Kasumi-1 (cell line): Measurements from ENCODE around the gene CALM3.
"Not testable (repeated sequence)": the region's sequence is repeated elsewhere in the genome, so short reads cannot be mapped to it uniquely, and the experiment has no call there.

ENCODE experiments used
- DNase-seq, 2 experiments: peaks; one replicate each; lab custom pipeline; 2025; lab: John Stamatoyannopoulos, UW

The CALM3 gene

DNA sequence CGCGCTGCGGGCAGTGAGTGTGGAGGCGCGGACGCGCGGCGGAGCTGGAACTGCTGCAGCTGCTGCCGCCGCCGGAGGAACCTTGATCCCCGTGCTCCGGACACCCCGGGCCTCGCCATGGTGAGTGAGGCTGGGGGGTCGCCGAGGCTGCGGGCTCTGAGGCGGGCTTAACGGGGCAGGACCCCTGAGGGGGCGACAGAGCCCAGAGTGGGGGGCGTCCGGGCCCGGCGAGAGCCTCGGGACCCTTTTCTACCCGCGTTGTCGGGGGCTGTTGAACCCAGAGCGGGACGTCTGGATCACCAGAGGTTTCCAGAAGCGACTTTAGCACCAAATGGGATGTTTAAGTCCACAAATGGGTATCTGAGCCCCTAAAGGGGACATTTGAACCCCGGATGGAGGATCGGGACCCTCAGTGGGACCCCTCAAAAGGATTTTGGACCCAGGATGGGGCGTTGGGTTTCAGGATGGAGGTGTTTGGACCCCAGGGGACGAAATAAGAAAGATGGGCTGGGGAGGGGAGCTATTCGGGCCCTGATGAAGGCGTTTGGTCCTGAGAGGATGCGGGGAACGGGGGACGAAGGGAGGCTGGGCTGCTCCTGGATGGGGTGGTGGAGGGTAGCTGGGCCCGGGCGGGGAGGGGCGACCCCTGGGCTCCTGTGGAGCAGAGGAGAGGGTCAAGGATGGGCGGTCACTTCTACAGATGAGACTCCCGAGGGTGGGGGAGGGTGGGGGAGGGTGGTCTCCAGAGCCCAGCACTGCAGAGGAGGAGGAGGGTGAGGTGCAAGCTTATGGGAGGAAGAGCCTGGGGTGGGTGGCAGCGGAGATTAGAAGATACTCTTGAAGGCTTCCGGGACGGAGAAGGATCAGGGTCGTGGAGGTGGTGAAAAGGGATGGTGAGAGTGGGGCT, at the start of gene CALM3:
Gene CALM3, plus strand, starts transcription at position 13 of the 907 bp plus-strand sequence. Its CDS starts 105 bp downstream, at position 118.
- peak in 1 of 2 experiments; percentile 3 for DNase-seq

DNA sequence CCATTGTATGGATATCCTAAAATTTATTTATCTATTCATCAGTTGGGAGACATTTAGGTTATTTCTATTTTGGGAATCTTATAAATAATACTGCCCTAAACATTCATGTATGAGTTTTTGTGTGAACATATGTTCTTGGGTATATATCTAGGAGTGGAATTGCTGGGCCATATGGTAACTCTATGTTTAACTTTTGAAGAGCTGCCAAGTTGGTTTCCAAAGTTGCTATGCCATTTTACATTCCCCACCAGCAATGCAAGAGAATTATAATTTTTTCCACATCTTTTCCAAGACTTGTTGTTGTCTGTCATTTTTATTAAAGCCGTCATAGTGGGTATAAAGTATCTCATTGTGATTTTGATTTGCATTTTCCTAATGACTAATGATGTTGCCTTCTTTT, 48.2 kb upstream of the CALM3 start:
- DNase-seq, result no peak

DNA sequence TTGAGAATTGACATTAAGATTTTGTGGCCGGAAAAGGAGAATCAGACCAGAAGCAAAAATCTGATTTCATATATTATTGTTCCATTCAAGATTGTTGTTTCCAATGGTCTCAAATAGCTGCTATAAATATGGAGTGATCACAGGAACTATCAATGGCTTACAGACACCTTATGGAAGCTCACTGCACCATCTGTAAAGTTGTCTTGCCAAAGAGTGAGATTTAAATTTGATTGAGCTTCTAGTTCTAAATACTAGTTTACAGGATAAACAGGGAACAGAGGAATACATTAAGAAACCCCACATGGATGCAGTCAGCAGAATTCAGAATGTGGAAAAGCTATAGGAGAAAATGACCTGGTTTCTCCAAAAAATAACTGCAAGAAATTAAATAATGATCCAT, 47.0 kb upstream of the CALM3 start:
- no peak for DNase-seq

DNA sequence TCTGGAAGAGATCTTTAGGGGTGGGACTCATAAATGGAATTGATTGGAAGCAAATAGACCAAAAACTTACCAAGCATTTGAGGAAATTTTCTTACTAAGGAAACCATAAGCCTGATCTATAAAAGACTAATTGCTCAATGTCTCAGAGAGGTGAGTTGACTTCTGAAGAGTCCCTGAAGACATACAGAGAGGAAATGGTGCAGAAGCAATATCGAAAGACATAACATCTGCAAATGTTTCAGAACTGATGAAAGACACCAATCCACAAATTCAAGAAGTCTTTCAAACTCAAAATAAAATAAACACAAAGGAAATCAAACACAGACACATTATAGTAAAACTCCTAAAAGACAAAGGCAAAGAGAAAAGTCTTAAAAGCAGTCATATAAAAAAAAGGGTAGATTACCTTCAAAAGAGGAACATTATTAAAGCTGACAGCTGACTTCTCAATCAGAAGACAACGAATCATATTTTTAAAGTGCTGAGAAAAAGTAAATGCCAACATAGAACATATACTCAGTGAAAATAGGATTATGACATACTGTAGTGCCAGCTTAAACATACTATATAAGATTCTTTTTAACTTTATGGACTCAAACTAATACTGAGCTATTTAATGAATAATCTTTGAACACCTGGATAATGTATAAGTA, 45.4 kb upstream of the CALM3 start:
- peak in 1 of 2 experiments; percentile 25 for DNase-seq

DNA sequence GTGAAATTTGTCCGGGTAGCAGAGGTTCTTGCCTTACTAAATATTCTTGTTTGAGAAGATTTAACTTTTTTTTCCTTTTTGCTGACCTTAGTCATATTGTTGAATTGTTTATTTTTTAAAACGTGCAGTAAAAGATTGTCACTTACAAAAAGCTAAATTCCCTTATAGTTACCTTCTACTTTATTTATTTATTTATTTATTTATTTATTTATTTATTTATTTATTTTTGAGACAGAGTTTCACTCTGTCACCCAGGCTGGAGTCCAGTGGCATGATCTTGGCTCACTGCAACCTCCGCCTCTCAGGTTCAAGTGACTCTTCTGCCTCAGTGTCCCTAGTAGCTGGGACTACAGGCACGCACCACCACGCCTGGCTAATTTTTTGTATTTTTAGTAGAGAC, 44.7 kb upstream of the CALM3 start:
- DNase-seq, result not testable (repeated sequence)

DNA sequence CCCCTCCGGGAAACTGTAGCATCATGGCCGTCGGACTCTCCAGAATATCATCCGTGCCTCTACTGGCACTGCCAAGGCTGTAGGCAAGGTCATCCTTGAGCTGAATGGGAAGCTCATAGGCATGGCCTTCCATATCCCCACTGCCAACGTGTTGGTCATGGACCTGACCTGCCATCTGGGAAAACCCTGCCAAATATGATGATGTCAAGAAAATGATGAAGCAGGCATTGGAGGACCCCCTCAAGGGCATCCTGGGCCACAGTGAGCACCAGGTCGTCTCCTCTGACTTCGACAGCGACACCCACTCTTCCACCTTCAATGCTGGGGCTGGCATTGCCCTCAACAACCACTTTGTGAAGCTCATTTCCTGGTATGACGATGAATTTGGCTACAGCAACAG, 41.9 kb upstream of the CALM3 start:
- DNase-seq, result no peak

DNA sequence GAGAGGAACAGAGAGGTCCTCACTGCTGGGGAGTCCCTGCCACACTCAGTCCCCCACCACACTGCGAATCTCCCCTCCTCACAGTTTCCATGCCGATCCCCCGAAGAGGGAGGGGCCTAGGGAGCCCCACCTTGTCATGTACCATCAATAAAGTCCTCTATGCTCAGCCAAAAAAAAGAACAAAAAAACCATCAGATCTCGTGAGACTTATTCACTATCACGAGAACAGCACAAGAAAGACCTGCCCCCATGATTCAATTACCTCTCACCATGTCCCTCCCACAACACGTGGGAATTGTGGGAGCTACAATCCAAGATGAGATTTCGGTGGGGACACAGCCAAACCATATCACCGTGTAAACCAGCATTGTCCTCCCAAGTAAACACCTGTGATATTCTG, 41.5 kb upstream of the CALM3 start:
- DNase-seq, result not testable (repeated sequence)

DNA sequence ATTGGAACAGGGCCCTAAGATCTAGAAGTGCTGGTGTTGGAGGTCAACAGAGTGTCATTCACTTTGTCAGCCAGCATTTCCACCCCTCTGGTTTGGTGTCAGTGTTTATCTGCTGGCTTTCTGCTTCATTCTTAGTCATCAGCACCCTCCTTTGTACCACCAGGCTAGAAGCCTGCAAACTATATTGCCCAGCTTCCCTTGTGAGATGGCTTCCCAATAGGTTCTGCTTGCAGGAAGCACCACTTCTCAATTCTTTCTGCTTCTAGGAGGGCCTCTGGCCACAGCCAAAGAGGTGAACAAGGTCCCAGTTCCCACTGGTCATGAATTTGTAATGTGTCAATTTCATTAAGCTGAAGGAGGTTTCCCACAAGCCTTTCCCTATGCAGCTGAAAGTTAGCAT, 36.4 kb upstream of the CALM3 start:
- DNase-seq, result no peak

DNA sequence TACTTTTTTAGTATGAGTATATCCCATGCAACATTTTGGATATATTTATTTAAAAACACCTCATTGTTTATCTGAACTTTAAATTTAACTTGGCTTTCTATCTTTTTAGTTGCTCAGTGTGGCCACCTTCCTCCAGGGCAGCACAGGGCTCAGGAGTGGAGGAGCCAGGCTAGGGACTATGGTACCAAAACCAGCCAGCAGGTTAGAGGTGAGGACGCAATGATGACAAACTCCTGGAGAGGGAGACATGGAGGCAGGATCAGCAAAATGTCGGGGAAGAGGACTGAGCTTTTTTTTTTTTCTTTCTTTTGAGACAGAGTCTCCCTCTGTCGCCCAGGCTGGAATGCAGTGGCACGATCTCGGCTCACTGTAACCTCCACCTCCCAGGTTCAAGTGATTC, 29.6 kb upstream of the CALM3 start:
- peak; percentile 40 to 55 for DNase-seq

DNA sequence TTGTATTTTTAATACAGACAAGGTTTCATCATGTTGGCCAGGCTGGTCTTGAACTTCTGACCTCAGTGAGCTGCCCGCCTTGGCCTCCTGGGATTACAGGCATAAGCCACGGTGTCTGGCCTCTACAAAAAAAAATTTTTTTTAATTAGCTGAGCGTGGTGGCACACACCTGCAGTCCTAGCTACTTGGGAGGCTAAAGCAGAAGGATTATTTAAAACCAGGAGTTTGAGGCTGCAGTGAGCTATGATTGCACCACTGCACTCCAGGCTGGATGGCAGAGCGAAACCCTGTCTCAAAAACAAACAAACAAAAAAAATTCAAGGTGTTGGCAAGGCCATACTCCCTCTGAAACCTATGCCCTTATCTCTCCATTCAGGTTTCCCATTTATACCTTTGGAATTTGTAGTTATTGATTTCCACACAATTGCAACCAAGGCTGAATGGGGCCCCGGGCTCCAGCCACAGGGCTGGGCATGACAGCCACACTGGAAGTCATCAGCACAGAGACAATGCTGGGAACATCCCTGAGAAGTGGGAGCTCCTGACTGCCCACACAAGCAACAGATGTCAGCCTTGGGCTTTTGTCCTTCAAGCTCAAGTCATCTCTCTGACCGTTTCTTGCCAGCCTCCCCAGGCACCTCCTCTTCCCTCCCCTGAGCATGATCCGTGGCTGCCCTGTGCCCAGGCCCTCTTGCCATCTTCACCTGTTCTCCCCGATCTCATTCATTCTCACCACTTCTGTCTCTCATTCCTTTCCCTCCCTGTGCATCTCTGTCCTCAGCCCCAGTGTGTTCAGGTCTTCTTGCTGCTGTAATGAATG, 27.2 kb upstream of the CALM3 start:
- DNase-seq, result no peak

DNA sequence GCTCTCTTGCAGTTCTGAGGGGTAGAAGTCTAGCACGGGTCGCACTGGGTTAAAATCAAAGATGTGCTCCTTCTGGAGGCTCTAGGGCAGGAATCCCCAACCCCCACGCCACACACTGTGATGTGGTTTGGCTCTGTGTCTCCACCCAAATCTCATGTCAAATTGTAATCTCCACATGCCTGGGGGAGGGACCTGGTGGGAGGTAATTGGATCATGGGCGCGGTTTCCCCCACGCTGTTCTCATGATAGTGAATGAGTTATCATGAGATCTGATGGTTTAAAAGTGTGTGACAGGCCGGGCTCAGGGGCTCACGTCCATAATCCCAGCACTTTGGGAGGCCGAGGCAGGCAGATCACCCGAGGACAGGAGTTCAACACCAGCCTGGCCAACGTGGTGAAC, 26.6 kb upstream of the CALM3 start:
- no peak for DNase-seq

DNA sequence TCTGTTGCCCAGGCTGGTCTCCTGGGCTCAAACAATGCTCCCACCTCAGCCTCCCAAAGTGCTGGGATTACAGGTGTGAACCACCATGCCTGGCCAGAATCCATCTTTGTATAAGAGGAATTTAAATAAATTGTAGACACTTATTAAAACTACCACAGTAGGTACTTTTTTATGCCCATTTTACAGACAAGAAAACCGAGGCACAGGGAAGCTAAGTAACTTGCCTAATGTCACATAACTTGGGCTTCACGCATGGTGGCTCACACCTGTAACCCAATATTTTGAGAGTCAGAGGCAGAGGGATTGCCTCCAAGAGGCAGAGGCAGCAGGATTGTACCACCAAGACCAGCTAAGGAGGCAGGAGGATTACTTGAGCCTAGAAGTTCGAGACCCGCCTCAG, 22.7 kb upstream of the CALM3 start:
- DNase-seq, result no peak

DNA sequence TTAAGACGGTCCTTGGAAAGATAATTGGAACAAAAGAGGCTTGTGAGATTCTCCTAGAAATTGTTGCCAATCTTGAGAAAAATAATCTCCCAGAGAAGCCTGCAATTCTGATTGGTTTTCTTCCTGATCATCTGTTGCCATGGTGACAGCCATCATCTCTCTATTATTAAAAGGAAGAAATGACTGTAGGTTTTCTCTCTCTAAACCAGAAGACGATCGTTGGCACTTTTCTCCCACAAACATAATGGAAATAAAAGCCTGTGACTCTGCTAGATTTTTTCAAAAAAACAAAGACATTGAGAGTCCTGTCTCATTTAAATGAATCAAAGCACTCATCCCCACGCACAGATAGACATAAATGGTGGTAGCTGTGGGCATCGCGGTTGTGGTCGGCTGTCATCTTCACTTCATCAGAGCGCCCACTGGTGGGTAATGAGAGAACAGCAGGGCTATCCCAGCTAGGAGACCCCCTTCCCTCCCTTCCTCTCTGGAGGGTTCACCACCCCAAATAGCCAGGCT, 21.7 kb upstream of the CALM3 start:
- peak in 1 of 2 experiments; percentile 11 for DNase-seq

DNA sequence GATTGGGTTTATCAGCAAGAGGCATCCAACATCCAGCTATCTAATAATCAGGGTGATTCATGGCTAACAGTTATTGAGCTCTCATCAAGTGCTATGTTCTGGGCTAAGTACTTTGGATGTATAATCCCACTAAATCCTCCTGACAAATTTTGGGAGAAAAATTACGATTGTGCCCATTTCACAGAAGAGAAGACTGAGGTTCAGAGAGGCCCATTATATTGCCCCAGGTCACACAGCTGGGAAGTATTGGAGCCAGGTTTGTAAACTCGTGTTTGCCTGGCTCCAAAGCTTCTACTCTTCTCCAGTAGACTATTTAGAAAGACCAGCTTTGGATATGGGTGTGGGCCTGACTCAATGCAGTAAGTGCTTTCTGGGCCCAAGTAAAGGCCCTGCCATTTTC, 20.9 kb upstream of the CALM3 start:
- DNase-seq, result no peak

DNA sequence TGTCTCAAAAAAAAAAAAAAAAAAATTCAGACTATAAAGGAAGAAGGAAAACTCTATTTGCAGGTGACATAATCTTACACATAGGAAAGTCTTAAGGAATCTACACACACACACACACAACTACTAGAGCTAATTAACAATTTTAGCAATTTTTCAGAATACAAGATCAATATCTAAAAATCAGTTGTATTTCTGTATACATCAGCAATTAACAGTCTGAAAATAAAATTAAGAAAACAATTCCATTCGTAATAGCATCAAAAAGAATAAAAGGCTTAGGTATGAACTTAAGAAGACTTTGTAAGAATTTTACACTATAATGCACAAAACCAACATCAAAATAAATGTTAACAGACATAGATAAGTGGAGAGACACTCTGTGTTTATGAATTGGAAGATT, 15.6 kb upstream of the CALM3 start:
- DNase-seq, result no peak

DNA sequence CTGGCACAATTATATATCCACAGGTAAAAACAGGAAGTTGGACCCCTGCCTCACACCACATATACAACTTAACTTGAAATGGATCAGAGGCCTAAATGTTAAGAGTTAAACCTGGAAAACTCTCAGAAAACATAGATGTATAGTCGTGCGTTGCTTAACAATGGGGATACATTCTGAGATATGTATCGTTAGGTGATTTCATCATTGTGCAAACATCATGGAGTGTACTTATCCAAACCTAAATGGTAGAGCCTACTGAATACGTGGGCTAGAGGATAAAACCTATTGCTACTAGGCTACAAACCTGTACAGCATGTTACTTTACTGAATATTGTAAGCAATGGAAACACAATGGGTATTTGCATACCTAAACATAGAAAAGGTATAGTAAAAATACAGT, 14.8 kb upstream of the CALM3 start:
- DNase-seq, result no peak

DNA sequence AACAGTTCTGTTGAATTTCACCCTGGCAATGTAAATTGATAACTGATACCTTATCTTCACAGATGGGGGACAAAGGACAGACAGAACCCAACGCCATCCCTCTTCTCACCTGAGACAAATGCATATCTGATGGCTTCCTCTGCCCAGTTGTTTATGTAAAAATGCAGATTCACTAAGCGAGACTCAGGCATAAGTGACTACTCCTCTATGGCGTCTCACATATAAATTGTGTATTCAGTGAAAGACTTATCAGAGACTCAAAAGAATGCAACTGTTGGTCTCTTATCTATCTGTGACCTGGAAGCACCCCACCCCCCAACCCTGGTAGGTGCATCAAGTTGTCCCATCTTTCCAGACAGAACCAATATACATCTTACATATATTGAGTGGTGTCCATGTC, 13.3 kb upstream of the CALM3 start:
- DNase-seq, result no peak

DNA sequence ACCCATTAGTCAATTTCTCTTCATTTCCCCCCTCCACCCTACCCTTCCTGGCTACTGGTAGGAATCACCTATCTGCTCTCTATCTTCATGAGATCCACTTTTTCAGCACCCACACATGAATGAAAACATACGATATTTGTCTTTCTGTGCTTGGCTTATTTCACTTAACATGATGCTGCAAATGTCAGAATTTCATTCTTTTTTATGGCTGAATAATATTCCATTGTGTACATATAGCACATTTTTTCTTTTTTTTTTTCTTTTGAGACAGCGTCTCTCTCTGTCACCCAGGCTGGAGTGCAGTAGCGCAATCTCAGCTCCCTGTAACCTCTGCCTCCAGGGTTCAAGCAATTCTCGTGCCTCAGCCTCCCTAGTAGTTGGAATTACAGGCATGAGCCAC, 9.9 kb upstream of the CALM3 start:
- DNase-seq, result no peak

DNA sequence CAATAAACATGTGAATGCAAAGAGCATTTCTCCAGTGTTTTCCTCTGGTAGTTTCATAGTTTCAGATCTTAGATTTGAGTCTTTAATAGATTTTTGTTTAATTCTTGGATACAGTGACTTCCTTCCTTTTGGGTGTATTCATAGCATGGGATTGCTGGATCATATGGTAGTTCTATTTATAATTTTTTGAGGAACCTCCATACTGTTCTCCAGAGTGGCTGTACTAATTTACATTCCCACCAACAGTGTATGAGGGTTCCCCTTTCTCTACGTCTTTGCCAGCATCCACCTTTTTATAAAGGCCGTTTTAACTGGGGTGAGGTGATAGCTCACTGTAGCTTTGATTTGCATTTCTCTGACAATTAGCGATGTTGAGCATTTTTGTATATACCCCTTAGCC, 9.3 kb upstream of the CALM3 start:
- DNase-seq, result peak in 1 of 2 experiments; percentile 4

DNA sequence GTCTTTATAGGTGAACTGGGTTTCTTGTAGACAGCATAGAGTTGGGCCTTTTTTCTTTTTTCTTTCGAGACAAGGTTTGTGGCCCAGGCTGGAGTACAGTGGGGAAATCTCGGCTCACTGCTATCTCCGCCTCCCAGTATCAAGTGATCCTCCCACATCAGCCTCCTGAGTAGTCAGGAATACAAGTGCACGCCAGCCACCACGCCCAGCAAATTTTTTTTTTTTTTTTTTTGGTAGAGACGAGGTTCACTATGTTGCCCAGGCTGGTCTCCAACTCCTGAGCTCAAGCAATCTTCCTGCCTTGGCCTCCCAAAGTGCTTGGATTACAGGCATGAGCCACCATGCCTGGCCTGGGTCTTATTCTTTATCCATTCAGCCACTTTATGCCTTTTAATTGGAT, 5.1 kb upstream of the CALM3 start:
- DNase-seq, result no peak

DNA sequence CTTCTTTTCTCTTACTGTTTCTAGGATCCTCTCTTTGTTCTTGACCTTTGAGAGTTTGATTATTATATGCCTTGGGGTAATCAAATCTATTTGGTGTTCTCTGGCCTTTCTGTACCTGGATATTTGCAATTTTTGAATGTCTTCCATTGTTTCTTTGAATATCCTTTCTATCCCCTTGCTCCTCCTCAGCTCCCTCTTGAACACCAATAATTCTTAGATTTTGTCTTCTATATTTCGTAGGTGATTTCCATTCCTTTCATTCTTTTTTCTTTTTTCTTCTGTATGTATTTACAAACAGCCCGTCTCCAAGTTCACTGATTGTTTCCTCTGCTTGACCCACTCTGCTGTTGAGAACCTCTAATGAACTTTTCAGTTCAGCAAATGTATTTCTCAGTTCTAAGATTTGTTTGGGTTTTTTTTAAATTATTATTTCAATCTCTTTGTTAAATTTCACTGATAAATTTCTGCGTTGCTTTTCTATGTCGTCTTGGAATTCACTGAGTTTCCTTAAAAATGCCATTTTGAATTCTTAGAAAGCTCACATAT, 2.7 kb upstream of the CALM3 start:
- DNase-seq, result no peak
